ENCODE data around the gene EXOC3L1. TPM values are rescaled to one million over a fixed set of nuclear protein-coding genes. Genes with fewer than 3 reads are reported as not detected.
A peak's percentile ranks its signal among the peaks of the same experiment; 100 is the strongest.

Gene EXOC3L1
- total and polyA plus RNA-seq, 5 experiments from 2014 or later = 0.20 to 0.32 (median 0.31) TPM; not detected in 2

DNA sequence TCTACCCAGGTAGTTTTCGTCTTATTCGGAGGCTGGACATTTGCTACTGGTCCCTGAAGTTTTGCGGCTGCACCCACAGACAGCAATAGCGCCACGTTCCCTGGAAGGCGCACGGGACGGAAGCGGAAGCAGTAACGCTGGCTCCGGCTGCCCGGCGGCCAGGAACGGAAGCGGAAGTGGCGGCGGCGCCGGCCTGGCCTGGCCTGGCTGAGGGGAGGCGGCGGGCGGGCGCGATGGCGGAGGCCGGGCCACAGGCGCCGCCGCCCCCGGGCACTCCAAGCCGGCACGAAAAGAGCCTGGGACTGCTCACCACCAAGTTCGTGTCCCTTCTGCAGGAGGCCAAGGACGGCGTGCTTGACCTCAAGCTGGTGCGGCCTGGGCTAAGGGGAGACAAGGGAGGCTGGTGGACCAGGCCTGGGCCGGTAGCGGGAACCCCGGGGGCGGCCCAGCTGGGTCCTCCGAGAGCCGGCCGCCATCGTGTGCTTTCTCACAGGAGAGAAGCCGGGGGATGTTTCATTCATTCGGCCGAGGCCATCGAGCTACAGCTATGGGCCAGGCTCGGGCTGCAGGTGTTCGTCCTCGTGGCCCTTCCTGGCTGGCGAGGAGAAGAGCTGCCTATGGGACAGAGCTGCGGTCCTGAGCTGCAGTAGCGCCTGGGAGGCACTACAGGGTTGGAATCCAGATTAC lies 2.2 kb upstream of the EXOC3L1 start, which contains the start of gene E2F4:
Gene E2F4 (plus strand): TSS at position 161 of the 687 bp plus-strand sequence. CDS start 73 bp downstream, at position 234.
- Mint-ChIP-seq H3K36me3 (peaks cover 0 to 31% (median 8%) of the 10 kb centered on the region in 3 donors), H3K4me3 (peak within 1 kb of the TSS; percentile 81 to 97 (median 90)), H3K27ac (peak within 1 kb of the TSS; percentile 81 to 96 (median 92)), H3K9me3 (no peaks in the 10 kb centered on the region), H3K4me1 (peaks cover 20 to 56% (median 46%) of the 10 kb centered on the region in 4 donors), H3K27me3 (peaks cover 0 to 1% (median 0%) of the 10 kb centered on the region in 5 donors)
- POLR2A ChIA-PET = interaction anchor here (0.7 to 2.9 kb wide), 5 partner anchors 9 to 52 kb away, joined by 3 to 17 read pairs (median 3); partner anchors contain the start of gene TMEM208
- ATAC-seq (peak; percentile 96 to 97), DNase-seq (peak; percentile 72 to 87 (median 81))

DNA sequence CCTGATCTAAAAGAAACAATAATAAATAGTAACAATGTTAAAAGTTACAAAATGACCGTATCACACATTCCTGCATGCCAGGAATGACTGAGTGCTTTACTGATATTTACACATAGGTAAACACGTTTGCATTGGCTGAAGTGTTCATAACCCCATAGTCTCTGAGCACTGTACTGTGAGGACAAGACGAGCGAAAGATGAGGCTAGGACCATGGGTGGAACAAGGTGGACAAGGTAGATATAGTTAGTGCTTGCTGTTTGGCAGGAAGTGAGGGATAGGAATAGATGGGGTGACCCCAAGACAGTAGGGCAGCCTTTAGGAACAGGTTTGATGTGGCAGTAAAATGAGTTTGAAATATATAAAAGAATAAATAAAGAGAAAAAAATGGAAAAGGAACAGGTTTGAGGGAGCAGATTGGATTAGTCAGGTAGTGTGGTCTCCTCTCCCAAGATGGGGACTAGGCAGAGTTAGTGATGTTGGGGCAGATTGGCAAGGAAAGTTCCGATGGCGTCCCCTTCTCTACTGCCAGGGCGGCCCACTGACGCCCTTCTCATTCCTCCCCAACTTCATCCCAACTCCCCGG lies 1.6 kb upstream of the EXOC3L1 start:
- POLR2A ChIA-PET = interaction anchor here (1.1 to 2.9 kb wide), 3 partner anchors 31 to 53 kb away, joined by 3 to 17 read pairs (median 6); partner anchors contain the start of genes FBXL8 and TMEM208
- H3K4me3 Mint-ChIP-seq = peak overlapping the region; percentile 81 to 97 (median 90)
- ATAC-seq (no peak), DNase-seq (no peak)
- H3K27me3 Mint-ChIP-seq = peaks cover 0 to 1% (median 0%) of the 10 kb centered on the region in 5 donors
- peak overlapping the region; percentile 49 to 96 (median 92) for H3K27ac Mint-ChIP-seq
- no peaks in the 10 kb centered on the region for H3K9me3 Mint-ChIP-seq
- peaks cover 17 to 50% (median 42%) of the 10 kb centered on the region in 4 donors for H3K4me1 Mint-ChIP-seq
- peaks cover 0 to 24% (median 5%) of the 10 kb centered on the region in 3 donors for H3K36me3 Mint-ChIP-seq

GRCh38 chr16:67190448-67191399 lies 788 bp upstream of the EXOC3L1 start:
- no peak for DNase-seq
- peaks cover 0 to 1% (median 0%) of the 10 kb centered on the region in 5 donors for H3K27me3 Mint-ChIP-seq
- H3K36me3 Mint-ChIP-seq = peaks cover 0 to 17% (median 0%) of the 10 kb centered on the region in 3 donors
- no peaks in the 10 kb centered on the region for H3K9me3 Mint-ChIP-seq
- peak overlapping the region in 4 of 10 donors; percentile 49 to 96 (median 68) for H3K27ac Mint-ChIP-seq
- ATAC-seq = no peak
- peak overlapping the region in 8 of 10 donors; percentile 22 to 93 (median 87) for H3K4me3 Mint-ChIP-seq
- POLR2A ChIA-PET = interaction anchor here (1.1 kb wide), 1 partner anchor 30 kb away, joined by 3 read pairs; the partner anchor contains the start of gene FBXL8
- H3K4me1 Mint-ChIP-seq = peaks cover 11 to 44% (median 38%) of the 10 kb centered on the region in 4 donors

GRCh38 chr16:67188798-67189197 lies 1.1 kb downstream of the EXOC3L1 start:
- no peak overlapping the region for H3K27ac Mint-ChIP-seq

GRCh38 chr16:67188323-67188722 lies 1.6 kb downstream of the EXOC3L1 start:
- POLR2A ChIA-PET = no interaction called here
- Mint-ChIP-seq H3K27ac (no peak overlapping the region), H3K27me3 (peaks cover 0 to 7% (median 0%) of the 10 kb centered on the region in 5 donors), H3K4me3 (peak overlapping the region in 1 of 10 donors; percentile 36), H3K4me1 (peaks cover 14 to 32% (median 31%) of the 10 kb centered on the region in 4 donors), H3K36me3 (no peaks in the 10 kb centered on the region), H3K9me3 (no peaks in the 10 kb centered on the region)
- no peak for ATAC-seq
- DNase-seq = no peak

More at GRCh38 chr16:67188798-67189197, 1.1 kb downstream of the EXOC3L1 start:
- H3K4me3 Mint-ChIP-seq = no peak overlapping the region
- H3K4me1 Mint-ChIP-seq = peaks cover 16 to 37% (median 35%) of the 10 kb centered on the region in 4 donors
- peaks cover 0 to 7% (median 0%) of the 10 kb centered on the region in 5 donors for H3K27me3 Mint-ChIP-seq
- no peaks in the 10 kb centered on the region for H3K9me3 Mint-ChIP-seq
- peaks cover 0 to 2% (median 0%) of the 10 kb centered on the region in 3 donors for H3K36me3 Mint-ChIP-seq
- ATAC-seq (no peak), DNase-seq (no peak)
- POLR2A ChIA-PET = no interaction called here

GRCh38 chr16:67187175-67187890 lies 2.6 kb downstream of the EXOC3L1 start:
- POLR2A ChIA-PET = no interaction called here
- H3K27me3 Mint-ChIP-seq = peaks cover 0 to 7% (median 0%) of the 10 kb centered on the region in 5 donors

DNA sequence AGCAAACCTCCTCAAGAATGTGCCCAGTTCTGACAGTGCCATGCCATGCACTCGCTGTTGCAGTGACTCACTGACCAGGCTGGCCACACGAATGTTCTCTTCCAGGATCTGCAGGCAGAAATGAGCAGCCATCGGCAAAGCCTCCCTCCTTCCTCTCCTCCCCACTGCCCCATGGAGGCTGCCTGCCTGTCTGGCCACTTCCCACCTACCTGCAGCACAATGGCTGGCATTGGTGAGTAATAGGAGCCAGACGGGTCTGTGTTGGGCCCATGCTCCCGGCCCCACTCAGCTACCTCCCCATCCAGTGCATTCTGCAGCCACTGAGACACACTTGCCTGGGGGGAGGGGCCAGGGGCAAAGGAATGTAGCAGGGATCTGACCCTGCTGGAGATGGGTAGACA lies 3.4 kb downstream of the EXOC3L1 start:
- Mint-ChIP-seq H3K4me3 (peak overlapping the region in 3 of 10 donors; percentile 7 to 33 (median 28)), H3K36me3 (no peaks in the 10 kb centered on the region), H3K27ac (no peak overlapping the region), H3K4me1 (peaks cover 10 to 18% (median 15%) of the 10 kb centered on the region in 4 donors), H3K9me3 (no peaks in the 10 kb centered on the region), H3K27me3 (peaks cover 0 to 7% (median 0%) of the 10 kb centered on the region in 5 donors)
- POLR2A ChIA-PET = no interaction called here
- no peak for DNase-seq
- no peak for ATAC-seq

More at GRCh38 chr16:67187175-67187890, 2.6 kb downstream of the EXOC3L1 start:
- ATAC-seq (no peak), DNase-seq (no peak)
- Mint-ChIP-seq H3K27ac (no peak overlapping the region), H3K36me3 (no peaks in the 10 kb centered on the region), H3K9me3 (no peaks in the 10 kb centered on the region), H3K4me3 (no peak overlapping the region), H3K4me1 (peaks cover 10 to 22% (median 21%) of the 10 kb centered on the region in 4 donors)

- DNase-seq = no peak
- H3K4me1 Mint-ChIP-seq = peaks cover 8 to 14% (median 11%) of the 10 kb centered on the region in 4 donors
- no peaks in the 10 kb centered on the region for H3K36me3 Mint-ChIP-seq
- ATAC-seq = no peak
- peak overlapping the region in 8 of 10 donors; percentile 74 to 94 (median 89) for H3K4me3 Mint-ChIP-seq
- peaks cover 0 to 7% (median 0%) of the 10 kb centered on the region in 5 donors for H3K27me3 Mint-ChIP-seq
- POLR2A ChIA-PET = interaction anchor here (0.5 to 2.5 kb wide), 7 partner anchors 11 to 371 kb away, joined by 4 to 15 read pairs (median 4); partner anchors contain the start of genes FBXL8, TMEM208 and TRADD
- H3K27ac Mint-ChIP-seq = peak overlapping the region in 4 of 10 donors; percentile 65 to 88 (median 80)
- no peaks in the 10 kb centered on the region for H3K9me3 Mint-ChIP-seq
Observed at GRCh38 chr16:67185651-67186134, 4.2 kb downstream of the EXOC3L1 start.

DNA sequence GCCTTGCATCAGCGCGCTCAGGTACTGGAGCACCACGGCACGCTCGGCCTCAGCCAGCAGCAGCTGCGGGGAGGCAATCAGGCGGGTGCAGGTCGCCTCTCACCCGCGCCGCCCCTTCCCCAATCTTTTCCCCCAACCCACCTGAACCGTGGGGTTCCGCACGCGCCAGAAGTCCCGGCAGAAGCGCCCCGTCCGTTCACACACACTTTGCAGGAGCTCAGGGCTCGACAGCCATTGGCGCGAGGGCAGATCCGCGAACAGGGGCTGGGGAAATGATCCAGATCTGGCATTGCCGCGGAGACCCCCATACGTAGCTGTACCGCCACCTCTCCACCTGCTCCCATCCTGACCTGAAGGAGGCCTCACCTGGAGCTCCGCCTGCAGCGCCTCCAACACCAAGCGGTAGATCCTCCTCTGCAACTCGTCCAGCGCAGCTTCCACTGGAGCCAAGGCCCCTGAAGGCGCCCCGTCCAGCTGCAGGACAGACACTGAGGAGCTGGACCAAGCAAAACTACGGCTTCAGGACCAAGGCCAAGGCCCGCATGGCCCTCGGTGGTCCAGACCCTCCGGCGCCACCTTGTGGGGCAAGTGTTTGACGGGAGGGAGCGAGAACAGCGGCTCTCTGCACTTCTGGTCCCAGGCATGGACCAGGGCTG lies 4.8 kb downstream of the EXOC3L1 start:
- H3K9me3 Mint-ChIP-seq = no peaks in the 10 kb centered on the region
- peaks cover 0 to 7% (median 0%) of the 10 kb centered on the region in 5 donors for H3K27me3 Mint-ChIP-seq
- DNase-seq = peak; percentile 67 to 89 (median 80)
- peaks cover 8 to 14% (median 11%) of the 10 kb centered on the region in 4 donors for H3K4me1 Mint-ChIP-seq
- H3K4me3 Mint-ChIP-seq = peak overlapping the region in 8 of 10 donors; percentile 74 to 94 (median 89)
- peak; percentile 22 to 33 for ATAC-seq
- H3K27ac Mint-ChIP-seq = peak overlapping the region; percentile 43 to 88 (median 78)
- H3K36me3 Mint-ChIP-seq = no peaks in the 10 kb centered on the region
- POLR2A ChIA-PET = interaction anchor here (0.7 to 2.5 kb wide), 8 partner anchors 11 to 157 kb away, joined by 3 to 15 read pairs (median 4); partner anchors contain the start of genes FBXL8, FHOD1, TMEM208 and TRADD

GRCh38 chr16:67184453-67184994 lies 5.4 kb downstream of the EXOC3L1 start:
- Mint-ChIP-seq H3K4me1 (peaks cover 8 to 14% (median 11%) of the 10 kb centered on the region in 4 donors), H3K4me3 (peak overlapping the region in 6 of 10 donors; percentile 55 to 90 (median 80)), H3K27ac (peak overlapping the region in 5 of 10 donors; percentile 15 to 89 (median 66)), H3K27me3 (peaks cover 0 to 7% (median under 1%) of the 10 kb centered on the region in 5 donors), H3K9me3 (no peaks in the 10 kb centered on the region), H3K36me3 (no peaks in the 10 kb centered on the region)
- ATAC-seq (peak in 1 of 2 donors; percentile 15), DNase-seq (peak in 1 of 10 donors; percentile 40)
- POLR2A ChIA-PET = interaction anchor here (1.2 to 2.5 kb wide), 7 partner anchors 10 to 156 kb away, joined by 3 to 15 read pairs (median 4); partner anchors contain the start of genes FBXL8, FHOD1, TMEM208 and TRADD

All from naive thymus-derived CD8-positive, alpha-beta T cell (primary cell).